K562 (cell line): ENCODE measurements around the gene CLSTN1. TPM values are rescaled to one million over a fixed set of nuclear protein-coding genes. Genes with fewer than 3 reads are reported as not detected.

ENCODE experiments used
- ATAC-seq: fragments of 200-7000 bp; cut with Tn5 transposase; 3 replicates; pipeline ENCODE4 v1.9.1; 2020; ENCODE audit warnings: moderate library complexity
- BruUV-seq: library from RNA; stranded (reverse); fragments of 400-500 nt; replicated peaks from 2 replicates; lab custom pipeline; 2021; lab: Mats Ljungman, UMichigan
- CTCF ChIA-PET: fragments of 300-600 bp; formaldehyde crosslinking; extraction: SDS; loops from one replicate; lab custom pipeline; 2021; ENCODE audit warnings: low intra/inter-chr PET ratio; lab: Yijun Ruan, JAX
- POLR2A ChIA-PET: fragments of 300-600, 350-650 bp; sonication (Branson Sonifier 250); formaldehyde crosslinking; extraction: SDS; loops from one replicate; lab custom pipeline; 2021; ENCODE audit warnings: antibody characterized with exemption, inconsistent platforms; lab: Yijun Ruan, JAX
- DNase-seq, 4 experiments: peaks; one replicate each; pipeline versions ENCODE4 v3.0.0 to v3.0.0-alpha.2; 2011 to 2018; ENCODE audit warnings: low spot score in 3 of 4, mixed read lengths in 3 of 4; ENCODE audit errors: extremely low read depth in 1 of 4
- FAIRE-seq: peaks from 2 replicates; lab custom pipeline; 2011; peaks lifted over from hg19 to GRCh38; lab: Jason Lieb, UNC
- H2AFZ ChIP-seq: 2 replicates; pipeline ENCODE4 v1.6.0; 2011; ENCODE audit warnings: low read depth, low read length, control low read depth, inconsistent platforms
- H3K27ac ChIP-seq: fragments of 200-600 bp; 3 replicates; pipeline ENCODE4 v1.8.0; 2011; ENCODE audit warnings: low read depth, mild to moderate bottlenecking, control low read depth, inconsistent platforms, low read length, moderate library complexity, mixed read lengths; ENCODE audit errors: extremely low read depth
- H3K27me3 ChIP-seq, 2 experiments: fragments of 300-600 bp in 1 of 2; 2 replicates in 1 of 2; 3 replicates in 1 of 2; pipeline versions ENCODE4 v1.6.0 to v1.8.0; 2011; ENCODE audit warnings: inconsistent platforms in 2 of 2, low read length in 2 of 2, mild to moderate bottlenecking in 1 of 2, mixed read lengths in 1 of 2, moderate library complexity in 1 of 2; ENCODE audit not compliant: control insufficient read depth in 2 of 2, insufficient read depth in 2 of 2
- H3K36me3 ChIP-seq: fragments of 300-600 bp; 3 replicates; pipeline ENCODE4 v1.8.0; 2011; ENCODE audit warnings: mild to moderate bottlenecking, low read length, inconsistent platforms; ENCODE audit not compliant: control insufficient read depth, insufficient read depth
- H3K4me1 ChIP-seq, 2 experiments: fragments of 200-600 bp in 1 of 2; replicated peaks in 1 of 2; 2 replicates in 1 of 2; 3 replicates in 1 of 2; pipeline versions ENCODE4 v1.5.1 to v1.8.0; 2011; ENCODE audit warnings: inconsistent platforms in 2 of 2, low read length in 2 of 2, mild to moderate bottlenecking in 1 of 2, mixed read lengths in 1 of 2, moderate library complexity in 1 of 2; ENCODE audit not compliant: control insufficient read depth in 2 of 2, insufficient read depth in 2 of 2
- H3K4me2 ChIP-seq: 2 replicates; pipeline ENCODE4 v1.6.1; 2011; ENCODE audit warnings: low read length, control low read depth, inconsistent platforms, mixed read lengths; ENCODE audit not compliant: insufficient read depth
- H3K4me3 ChIP-seq: fragments of 200-600 bp; sonication (generic), shearing (Covaris generic); 2 replicates; pipeline ENCODE4 v1.5.1; 2016; ENCODE audit warnings: control low read depth, inconsistent platforms
- H3K79me2 ChIP-seq: fragments of 200-600 bp; 3 replicates; pipeline ENCODE4 v1.8.0; 2011; ENCODE audit warnings: low read length, inconsistent platforms; ENCODE audit not compliant: control insufficient read depth, insufficient read depth
- H3K9ac ChIP-seq, 2 experiments: 2 replicates each; pipeline versions ENCODE4 v1.6.0 to v1.6.1; 2011; ENCODE audit warnings: low read depth in 2 of 2, low read length in 2 of 2, control low read depth in 1 of 2, inconsistent platforms in 1 of 2, mild to moderate bottlenecking in 1 of 2, mixed read lengths in 1 of 2; ENCODE audit not compliant: insufficient read depth in 1 of 2
- H3K9me1 ChIP-seq: one replicate; pipeline ENCODE4 v1.6.0; 2011; ENCODE audit warnings: inconsistent platforms, mild to moderate bottlenecking, low read length, moderate library complexity; ENCODE audit not compliant: control insufficient read depth, insufficient read depth
- H3K9me3 ChIP-seq: replicated peaks from 2 replicates; pipeline ENCODE4 v1.5.1; 2011; ENCODE audit warnings: low read depth, low read length, inconsistent platforms; ENCODE audit not compliant: control insufficient read depth, insufficient read depth
- H4K20me1 ChIP-seq: replicated peaks from 2 replicates; pipeline ENCODE4 v1.6.1; 2011; ENCODE audit warnings: low read length, inconsistent platforms, mixed read lengths; ENCODE audit not compliant: control insufficient read depth, insufficient read depth
- ARID4B ChIP-seq: sonication (generic); formaldehyde crosslinking; IDR thresholded peaks from 2 replicates; pipeline ENCODE4 v1.8.0; 2022; ENCODE audit warnings: mild to moderate bottlenecking, missing genetic modification reagents
- KLF6 ChIP-seq: fragments of 250-450 bp; sonication (Bioruptor Pico); IDR thresholded peaks from 2 replicates; pipeline ENCODE4 v1.4.0; 2020; ENCODE audit warnings: mild to moderate bottlenecking, moderate library complexity, borderline replicate concordance
- NCOA1 ChIP-seq: fragments of 450-650 bp; IDR thresholded peaks from 2 replicates; pipeline ENCODE4 v1.6.1; 2016; ENCODE audit warnings: low read depth
- POLR2A ChIP-seq: fragments of 450-650 bp; conservative IDR thresholded peaks from 2 replicates; pipeline ENCODE4 v1.6.1; 2016
- POLR2G ChIP-seq: fragments of 200-400 bp; formaldehyde crosslinking; IDR thresholded peaks from 2 replicates; pipeline ENCODE4 v1.6.1; 2017; ENCODE audit warnings: low read depth, mild to moderate bottlenecking, antibody characterized with exemption, low read length, moderate library complexity
- PTBP1 ChIP-seq: fragments of 200-400 bp; formaldehyde crosslinking; IDR thresholded peaks from 2 replicates; pipeline ENCODE4 v1.6.1; 2017; ENCODE audit warnings: low read depth, low read length
- TCFL5 ChIP-seq: fragments of 250-450 bp; sonication (Bioruptor Pico); conservative IDR thresholded peaks from 2 replicates; pipeline ENCODE4 v1.6.1; 2021; ENCODE audit warnings: mild to moderate bottlenecking, moderate library complexity, matching md5 sums
- ZNF407 ChIP-seq: fragments of 450-650 bp; IDR thresholded peaks from 2 replicates; pipeline ENCODE4 v1.6.1; 2016; ENCODE audit warnings: low read depth
- ZNF589 ChIP-seq: fragments of 200-800 bp; sonication (Bioruptor generic); IDR thresholded peaks from 2 replicates; pipeline ENCODE4 v1.6.1; 2016; ENCODE audit warnings: low read depth, missing genetic modification characterization, missing compliant biosample characterization
- WGBS: fragments of 100-300 bp; shearing (Covaris generic); methylation state at CpG from one replicate; pipeline ENCODE4 v1.1.6; 2016; ENCODE audit warnings: low coverage, mixed read lengths; ENCODE audit not compliant: insufficient coverage; ENCODE audit errors: missing lambda C conversion rate; 5-methylcytosine and 5-hydroxymethylcytosine counted together
- in situ Hi-C: fragments of 300-500 bp; cut with MboI; formaldehyde crosslinking; loops from 4 replicates; pipeline ENCODE4 v1.15.0; 2018; ENCODE audit warnings: inconsistent platforms, mixed read lengths
- intact Hi-C: fragments of 100-400 bp; cut with micrococcal nuclease; formaldehyde crosslinking; loops from 2 replicates; pipeline ENCODE4 v1.14.2; 2022
- polyA plus RNA-seq, 8 experiments: library from polyadenylated mRNA; depleted of rRNA in 4 of 8; stranded (reverse) in 5 of 8; unstranded in 3 of 8; fragments of >200 nt; fragmentation: Nextera tagmentation in 2 of 8; fragmentation: Illumina TruSeq in 1 of 8; extraction: Ambion mirVana in 2 of 8; extraction: Trizol in 1 of 8; gene quantifications; 2 replicates each; pipeline versions ENCODE4 v1.2.1 to v1.2.3, GENCODE V29; 2011 to 2014; ENCODE audit warnings: inconsistent platforms in 1 of 8, missing spikeins in 1 of 8
- total RNA-seq, 7 experiments: library from RNA; depleted of rRNA in 6 of 7; stranded (reverse); fragments of >200 nt in 6 of 7; fragmentation: Illumina TruSeq in 2 of 7; extraction: Trizol in 2 of 7; gene quantifications; 2 replicates each; pipeline versions ENCODE4 v1.2.1 to v1.2.3, GENCODE V29; 2011 to 2021; ENCODE audit warnings: low replicate concordance in 1 of 7

Gene CLSTN1
- total and polyA plus RNA-seq, 9 of the 15 experiments (the other 6 are each of a cell fraction or from before 2014, with no cell fraction given): 1.1 to 32.5 (median 13.3) TPM

- ATAC-seq: peak; percentile 89
- H3K9ac ChIP-seq: no peak overlapping the region
- DNase-seq: peak; percentile 60 to 76 (median 70)
- no peak overlapping the region for H3K27ac ChIP-seq
- H3K36me3 ChIP-seq: peaks cover 8% of the 10 kb centered on the region; the same call in 1 of the 3 replicates
- no TSS peak for BruUV-seq
- H4K20me1 ChIP-seq: no peaks in the 10 kb centered on the region
- no peak for FAIRE-seq
- in situ Hi-C loops (no loop called here), intact Hi-C loops (no loop called here)
- no peak overlapping the region for H3K4me3 ChIP-seq
- no peaks in the 10 kb centered on the region for H3K79me2 ChIP-seq
- ChIA-PET POLR2A (no interaction called here), CTCF (no interaction called here)
- no peaks in the 10 kb centered on the region for H3K9me1 ChIP-seq
- H3K4me1 ChIP-seq: peaks cover 3 to 12% of the 10 kb centered on the region in 2 experiments; a peak in 2 of 5 replicates
- no peaks in the 10 kb centered on the region for H3K27me3 ChIP-seq
- WGBS: 21% methylated on average over 19 of the region's 24 CpGs
- H2AFZ ChIP-seq: no peak overlapping the region
- H3K4me2 ChIP-seq: no peak overlapping the region
- H3K9me3 ChIP-seq: no peaks in the 10 kb centered on the region
- TF ChIP-seq TCFL5 (CRISPR knock-in tag) (no peak), NCOA1 (no peak), PTBP1 (no peak), ZNF407 (no peak), POLR2A (no peak), ARID4B (no peak), ZNF589 (CRISPR knock-in tag) (no peak), POLR2G (no peak), KLF6 (CRISPR knock-in tag) (no peak)
These were observed 55.6 kb downstream of the CLSTN1 start for GRCh38 chr1:9767964-9768668.
